GM19238 (cell line): ENCODE data around the gene PSMD5.

Source experiments
- DNase-seq: peaks from one replicate; pipeline ENCODE4 v3.0.0; 2011; ENCODE audit warnings: low spot score; ENCODE audit not compliant: insufficient read length

The PSMD5 gene

DNA sequence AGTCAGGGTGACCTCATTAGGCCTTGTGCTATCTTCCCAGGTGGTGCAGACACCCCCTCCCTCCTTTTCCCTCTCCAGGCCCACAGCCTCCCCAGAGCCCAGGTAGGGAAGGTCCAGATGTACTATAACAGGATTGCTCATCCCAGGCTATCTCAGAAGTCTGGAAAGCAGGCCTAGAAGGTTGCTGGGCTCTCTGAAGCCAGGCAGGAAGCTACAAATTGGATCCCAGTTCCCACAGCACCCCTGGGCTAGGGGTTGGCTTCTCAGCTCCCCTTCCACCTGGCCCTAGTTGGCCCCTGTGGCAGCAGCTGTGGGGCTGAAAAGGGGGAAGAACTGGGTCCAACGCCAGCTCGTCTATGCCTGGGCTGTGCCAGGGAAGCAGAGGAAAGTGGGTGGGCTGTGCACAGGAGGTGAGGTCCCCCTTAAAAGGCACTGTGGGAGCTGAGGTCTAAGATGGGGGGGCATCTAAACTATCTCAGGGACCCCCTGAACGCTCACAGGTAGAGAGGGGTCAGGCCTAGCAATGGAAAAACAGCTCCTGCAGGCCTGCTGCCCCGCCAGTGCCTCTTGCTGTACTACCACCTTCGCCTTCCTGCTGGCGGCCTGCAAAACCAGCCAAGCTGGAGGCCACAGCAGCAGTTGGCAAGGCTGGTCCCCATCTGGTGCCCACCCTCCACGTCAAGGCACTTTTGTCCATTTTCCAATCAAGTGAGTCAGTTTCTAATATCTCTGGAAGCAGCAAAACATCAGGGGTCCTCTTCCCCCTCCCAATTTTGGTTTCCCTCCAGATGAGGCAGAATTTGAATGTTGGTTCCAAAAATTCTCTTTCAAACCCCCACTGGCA lies 13.3 kb upstream of the PSMD5 start:
- no peak for DNase-seq

- no peak for DNase-seq
Observed at GRCh38 chr9:120854596-120855327, 12.0 kb upstream of the PSMD5 start.

DNA sequence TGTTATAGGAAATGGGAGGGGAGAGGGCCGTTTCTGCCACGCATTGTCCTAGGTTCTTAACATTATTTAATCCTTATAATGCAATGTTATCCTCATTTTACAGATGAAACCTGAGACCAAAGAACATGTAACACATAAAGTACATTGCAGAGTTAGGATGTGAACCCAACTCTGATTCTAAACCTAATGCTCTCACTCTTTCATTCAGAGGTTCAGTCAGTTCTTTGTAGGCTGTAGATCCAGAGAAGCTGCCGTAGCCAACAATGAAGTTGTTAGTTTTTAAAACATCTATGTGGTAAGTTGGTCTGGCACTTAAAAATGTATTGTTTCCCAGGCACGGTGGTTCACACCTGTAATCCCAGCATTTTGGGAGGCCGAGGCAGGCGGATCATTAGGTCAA lies 10.5 kb upstream of the PSMD5 start:
- no peak for DNase-seq

- no peak for DNase-seq
Observed at GRCh38 chr9:120852240-120853010, 9.7 kb upstream of the PSMD5 start.

- DNase-seq, result no peak
Observed at GRCh38 chr9:120851449-120851848, 8.7 kb upstream of the PSMD5 start.

DNA sequence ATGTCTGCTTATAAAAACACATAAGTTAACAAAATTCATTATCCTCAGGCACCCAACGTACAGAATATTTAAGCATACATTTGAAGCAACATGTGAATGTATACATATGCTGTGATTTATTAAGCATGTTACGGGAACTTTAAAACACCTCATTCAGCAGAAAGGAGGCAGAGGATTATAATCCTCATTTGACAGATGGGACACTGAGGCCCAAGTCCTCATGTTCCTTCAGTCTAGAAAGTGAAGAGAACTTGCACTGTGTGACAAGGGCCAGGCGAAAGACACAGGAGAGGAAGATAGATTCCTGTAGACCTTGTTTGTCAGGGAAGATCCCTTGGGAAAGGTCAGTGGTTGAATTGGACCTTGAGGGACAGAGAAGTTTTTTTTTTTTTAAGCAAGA lies 7.6 kb upstream of the PSMD5 start:
- DNase-seq, result no peak

GRCh38 chr9:120846906-120847305 lies 4.2 kb upstream of the PSMD5 start:
- no peak for DNase-seq

GRCh38 chr9:120846251-120846889 lies 3.6 kb upstream of the PSMD5 start:
- DNase-seq, result no peak

- DNase-seq, result no peak
Observed at GRCh38 chr9:120845255-120845654, 2.5 kb upstream of the PSMD5 start.

GRCh38 chr9:120841930-120842684 lies 615 bp downstream of the PSMD5 start:
- DNase-seq, result no peak

- no peak for DNase-seq
Observed at GRCh38 chr9:120839146-120839545, 3.6 kb downstream of the PSMD5 start.

GRCh38 chr9:120837921-120838320 lies 4.8 kb downstream of the PSMD5 start:
- DNase-seq, result no peak

DNA sequence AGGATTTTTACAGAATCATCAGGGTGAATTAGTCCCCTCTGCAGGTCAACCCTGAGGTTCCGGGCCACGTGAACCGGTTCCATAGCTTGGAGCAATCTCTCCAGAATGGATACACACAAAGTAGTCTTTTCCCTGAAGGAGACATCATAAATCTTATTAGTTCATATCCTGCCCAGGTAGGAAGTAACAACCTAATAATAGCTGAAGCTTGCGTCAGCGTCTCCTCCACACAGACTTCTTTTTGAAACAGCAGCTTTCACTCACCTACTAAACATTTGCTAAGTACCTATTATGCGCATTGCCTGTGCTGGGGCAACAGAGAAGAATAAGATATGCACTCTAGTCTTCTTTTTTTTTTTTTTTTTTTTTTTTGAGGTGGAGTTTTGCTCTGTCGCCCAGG lies 9.4 kb downstream of the PSMD5 start:
- no peak for DNase-seq

DNA sequence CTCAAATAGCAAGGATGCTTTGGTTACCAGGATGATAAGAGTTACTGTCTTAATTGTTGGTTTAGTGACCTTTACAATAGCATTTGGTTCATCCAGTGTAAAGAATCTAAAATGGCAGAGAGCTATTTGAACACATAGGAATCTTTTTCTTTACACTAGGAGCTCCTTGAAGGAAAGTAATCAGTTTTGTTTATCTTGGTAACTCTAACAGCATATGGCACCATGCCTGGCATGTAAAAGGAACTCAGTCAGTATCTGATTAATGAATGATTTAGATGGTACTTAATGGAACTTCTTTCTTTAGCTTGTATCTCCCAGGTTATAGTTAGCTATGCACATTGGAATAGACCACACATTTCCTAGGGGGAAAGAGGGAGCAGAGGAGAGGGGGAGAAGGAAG lies 9.9 kb downstream of the PSMD5 start:
- DNase-seq, result no peak

GRCh38 chr9:120830865-120831264 lies 11.9 kb downstream of the PSMD5 start:
- DNase-seq, result no peak

DNA sequence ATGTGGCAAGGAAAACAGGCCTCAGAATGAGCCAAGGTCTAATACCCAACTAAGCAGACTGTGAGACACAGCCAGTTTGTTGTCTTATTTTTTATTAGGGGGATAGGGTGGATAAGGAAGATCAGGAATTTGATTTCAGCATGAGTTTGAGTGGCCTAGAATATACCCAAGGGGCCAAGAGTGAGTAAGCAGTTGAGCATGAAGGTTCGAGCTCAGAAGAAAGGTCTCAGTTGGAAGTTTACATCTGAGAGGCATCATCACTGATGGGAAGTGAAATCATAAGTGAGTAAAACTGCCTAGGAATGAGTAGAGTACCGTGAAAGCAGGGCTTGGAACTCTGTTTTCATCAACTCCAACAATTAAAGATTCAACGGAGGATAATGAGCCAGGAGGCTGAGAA lies 12.6 kb downstream of the PSMD5 start:
- no peak for DNase-seq

GRCh38 chr9:120829650-120830049 lies 13.1 kb downstream of the PSMD5 start:
- DNase-seq, result no peak

DNA sequence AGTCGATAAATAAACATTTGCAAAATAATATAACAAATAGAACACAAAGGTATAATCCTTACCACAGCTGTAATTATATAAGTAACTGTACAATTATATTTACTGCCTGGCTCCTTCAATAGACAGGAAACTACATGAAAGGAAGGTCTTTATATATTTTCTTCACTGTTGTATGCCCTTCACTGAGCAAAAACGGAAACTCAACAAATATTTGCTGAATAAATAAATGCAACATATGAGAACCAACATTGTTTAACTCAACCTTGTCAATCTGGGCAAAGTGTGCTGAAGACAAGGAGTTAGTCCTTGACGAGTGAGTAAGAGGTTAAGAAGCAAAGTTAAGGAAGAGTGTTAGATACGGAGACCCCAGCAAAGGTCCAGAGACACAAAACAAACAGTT lies 22.6 kb downstream of the PSMD5 start:
- DNase-seq, result no peak

DNA sequence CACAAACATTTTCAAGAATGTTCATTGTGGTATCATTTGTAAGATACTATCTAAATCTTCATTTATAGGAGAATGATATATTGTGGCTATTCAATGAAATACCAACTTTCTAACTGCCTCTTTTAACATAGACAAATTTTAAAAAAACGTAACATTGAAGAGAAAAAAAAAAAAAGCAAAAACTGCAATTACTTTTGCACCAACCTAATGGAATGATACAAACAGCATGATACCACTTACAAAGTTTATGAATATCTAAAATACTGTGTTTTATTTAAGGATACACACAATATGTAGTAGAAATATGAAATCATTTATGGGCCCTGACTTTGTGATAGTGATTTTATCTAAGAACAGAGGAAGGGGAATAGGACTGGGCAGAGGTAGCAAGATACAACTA lies 24.1 kb downstream of the PSMD5 start:
- DNase-seq, result no peak

- no peak for DNase-seq
Observed at GRCh38 chr9:120815075-120815474, 27.6 kb downstream of the PSMD5 start.

DNA sequence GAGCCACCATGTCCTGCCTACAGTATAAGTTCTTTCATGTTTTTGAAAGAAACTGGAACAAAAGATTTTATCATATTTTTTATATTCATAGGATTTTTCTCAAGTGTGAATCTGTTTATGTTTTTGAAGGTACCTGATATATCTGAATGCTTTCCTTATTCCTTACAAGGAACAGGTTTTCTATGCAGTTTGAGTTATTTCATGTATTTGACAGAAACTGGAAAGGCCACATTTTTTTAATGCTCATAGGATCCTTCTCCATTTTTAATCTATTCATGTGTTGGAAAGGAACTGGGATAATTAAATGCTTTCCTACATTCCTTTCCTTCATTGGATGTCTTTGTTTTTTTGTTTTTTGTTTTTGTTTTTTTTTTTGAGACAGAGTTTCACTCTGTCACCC lies 33.8 kb downstream of the PSMD5 start:
- no peak for DNase-seq
